22Rv1 (cell line): ENCODE data around the gene XKR8.
A peak's percentile ranks its signal among the peaks of the same experiment; 100 is the strongest.

Experiments
- H3K27ac ChIP-seq: fragments of 450-650 bp; 2 replicates; pipeline ENCODE4 v1.5.1; 2017
- CTCF ChIP-seq: fragments of 450-650 bp; IDR thresholded peaks from 2 replicates; pipeline ENCODE4 v1.5.1; 2017; ENCODE audit warnings: mild to moderate bottlenecking
- ZFX ChIP-seq: fragments of 450-650 bp; IDR thresholded peaks from 2 replicates; pipeline ENCODE4 v1.6.1; 2017; ENCODE audit warnings: antibody characterized with exemption, borderline replicate concordance

The XKR8 gene

DNA sequence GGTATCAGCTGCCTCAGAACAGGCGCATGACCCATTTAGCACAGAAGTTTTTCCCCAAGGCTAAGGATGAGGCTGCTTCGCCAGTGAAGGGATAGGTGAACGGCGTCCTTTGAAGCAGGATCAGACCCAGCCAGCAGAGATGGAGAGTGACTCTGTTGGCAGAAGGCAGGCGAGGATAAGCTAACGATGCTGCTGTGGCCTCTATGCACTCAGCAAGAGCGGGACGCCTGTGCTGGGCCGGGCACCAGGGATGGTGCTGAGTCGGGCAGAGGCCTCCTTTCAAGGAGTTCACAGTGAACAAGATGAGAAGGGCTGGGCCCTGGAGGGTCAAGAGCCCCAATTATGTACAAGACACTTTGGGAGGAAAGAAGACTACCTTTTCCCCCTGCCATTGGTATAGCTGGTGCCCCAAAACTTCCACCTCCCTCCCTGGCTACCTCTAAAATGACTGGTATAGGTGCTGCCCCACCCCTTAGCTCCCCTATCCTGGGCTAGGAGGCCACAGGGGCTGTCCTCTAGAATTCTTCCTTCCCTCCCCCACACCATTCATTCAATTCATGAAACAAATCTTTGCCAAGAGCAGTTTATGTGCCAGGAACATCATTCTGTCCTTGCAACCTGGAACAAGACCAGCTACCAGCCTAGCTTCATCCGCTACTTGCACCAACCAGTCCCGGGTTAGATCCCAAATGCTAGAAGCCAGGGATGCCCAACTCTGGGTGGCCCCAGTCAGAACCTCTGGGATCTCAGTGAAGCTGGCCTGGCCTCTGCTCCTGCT lies 7.5 kb downstream of the XKR8 start:
- no peak for TF ChIP-seq CTCF
- no peak for TF ChIP-seq ZFX
- H3K27ac ChIP-seq = no peak overlapping the region

GRCh38 chr1:27967884-27968466 lies 8.2 kb downstream of the XKR8 start:
- no peak overlapping the region for H3K27ac ChIP-seq

GRCh38 chr1:27968692-27969091 lies 8.9 kb downstream of the XKR8 start:
- TF ChIP-seq ZFX (no peak), CTCF (no peak)
- H3K27ac ChIP-seq = no peak overlapping the region; the same call in 1 of the 2 replicates

More at GRCh38 chr1:27967884-27968466, 8.2 kb downstream of the XKR8 start:
- TF ChIP-seq ZFX = no peak
- no peak for TF ChIP-seq CTCF

GRCh38 chr1:27970401-27970800 lies 10.6 kb downstream of the XKR8 start:
- TF ChIP-seq ZFX (no peak), CTCF (no peak)
- no peak overlapping the region for H3K27ac ChIP-seq

DNA sequence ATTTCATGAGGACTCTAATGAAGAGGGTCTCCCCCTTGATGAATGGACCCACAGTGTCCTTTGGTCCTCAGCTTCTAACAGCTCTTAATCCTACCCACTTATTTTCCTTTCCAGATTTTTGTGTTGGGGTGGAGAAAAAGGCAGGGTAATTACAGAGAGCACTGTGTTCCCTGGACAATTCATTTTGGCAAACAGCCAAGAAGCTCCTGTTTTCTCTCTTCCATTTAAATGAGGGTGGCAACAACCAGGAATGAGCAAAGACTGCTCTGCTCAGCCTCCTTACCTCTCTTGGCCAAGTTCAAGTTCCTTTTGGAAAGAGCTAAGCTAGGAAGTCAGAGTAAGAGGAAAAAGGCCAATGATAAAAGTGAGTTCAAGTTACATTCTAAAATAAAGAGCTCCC lies 11.9 kb downstream of the XKR8 start:
- TF ChIP-seq CTCF = no peak
- H3K27ac ChIP-seq = 0 out of 2 replicates have a peak overlapping the region, but pooled peaks have one; percentile 20

DNA sequence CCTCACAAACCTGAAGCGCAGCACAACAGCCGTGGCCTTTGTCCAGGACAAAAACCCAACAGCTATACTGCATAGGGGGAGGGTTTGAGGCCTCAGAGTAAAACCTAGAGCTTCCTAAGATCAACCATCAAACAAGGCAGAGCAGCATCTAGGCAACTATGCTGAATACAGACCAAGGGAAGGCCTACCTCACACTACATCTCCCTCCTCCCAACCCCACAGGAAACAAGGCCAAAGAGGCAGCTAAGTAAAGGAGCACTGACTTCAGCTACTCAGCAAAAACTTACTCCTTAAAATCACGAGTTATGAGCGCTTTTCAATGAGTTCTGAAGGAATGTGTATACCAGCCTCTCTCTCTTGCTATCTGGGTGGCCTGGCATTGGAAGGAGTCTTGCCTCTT lies 12.4 kb downstream of the XKR8 start:
- TF ChIP-seq CTCF (no peak), ZFX (no peak)
- H3K27ac ChIP-seq = 0 out of 2 replicates have a peak overlapping the region, but pooled peaks have one; percentile 20

DNA sequence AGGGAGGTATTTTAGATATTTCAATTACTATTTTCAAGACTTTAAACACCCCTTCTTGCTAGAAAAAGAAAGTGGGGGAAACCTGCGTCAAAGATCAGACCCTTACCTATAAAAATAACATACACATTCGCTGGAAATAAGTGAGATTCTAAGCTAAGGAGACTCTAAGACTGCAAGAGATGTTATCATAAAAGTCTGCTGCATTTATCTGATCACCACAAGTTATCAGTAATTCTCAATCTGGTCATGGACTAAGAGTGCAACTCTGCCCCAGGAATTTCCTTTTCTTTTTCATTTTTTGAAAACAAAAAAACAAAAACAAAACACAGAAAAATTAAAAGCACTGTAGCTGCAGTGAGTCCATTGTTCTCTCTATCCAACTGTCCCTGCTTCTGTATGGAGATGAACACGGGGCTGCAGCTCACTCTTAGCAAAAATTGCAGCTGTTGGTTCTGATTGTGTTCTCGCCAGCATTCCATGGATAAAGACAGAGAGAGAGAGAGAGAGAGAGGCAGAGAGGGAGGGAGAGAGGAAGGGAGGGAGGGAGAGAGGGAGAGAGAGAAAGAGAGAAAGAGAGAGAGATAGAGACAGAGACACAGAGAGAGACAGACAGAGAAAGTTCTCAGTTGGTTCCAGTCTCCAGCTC lies 14.1 kb downstream of the XKR8 start:
- TF ChIP-seq CTCF (no peak), ZFX (no peak)

More for the DNA sequence above, 14.1 kb downstream of the XKR8 start:
- no peak overlapping the region for H3K27ac ChIP-seq
